Neural cell (in vitro differentiated cells): Measurements from ENCODE around the gene TMEM121. TPM values are rescaled to one million over a fixed set of nuclear protein-coding genes. Genes with fewer than 3 reads are reported as not detected.

ENCODE experiments used
- H2AFZ ChIP-seq: fragments of 200-600, 300-800 bp; sonication (generic), shearing (Covaris generic); 2 replicates; pipeline ENCODE4 v1.6.0; 2014; ENCODE audit warnings: low read depth, mild to moderate bottlenecking, antibody characterized with exemption, low read length, moderate library complexity
- H3F3A ChIP-seq: fragments of 200-600 bp; shearing (Covaris generic); 2 replicates; pipeline ENCODE4 v1.6.1; 2016; ENCODE audit warnings: mild to moderate bottlenecking, moderate library complexity, mixed read lengths, antibody characterized with exemption, low read length; ENCODE audit not compliant: insufficient read depth, poor library complexity, severe bottlenecking
- H3K27ac ChIP-seq: fragments of 200-600, 300-800 bp; sonication (generic), shearing (Covaris generic); 2 replicates; pipeline ENCODE4 v1.5.1; 2014; ENCODE audit warnings: mild to moderate bottlenecking, low read length, moderate library complexity
- H3K27me3 ChIP-seq: fragments of 300-800, 200-600 bp; sonication (generic), shearing (Covaris generic); 2 replicates; pipeline ENCODE4 v1.6.0; 2014; ENCODE audit warnings: mild to moderate bottlenecking, low read depth, low read length, moderate library complexity; ENCODE audit not compliant: insufficient read depth
- H3K36me3 ChIP-seq: fragments of 300-800, 200-600 bp; sonication (generic), shearing (Covaris generic); 2 replicates; pipeline ENCODE4 v1.5.1; 2014; ENCODE audit warnings: mild to moderate bottlenecking, antibody characterized with exemption, low read length, moderate library complexity; ENCODE audit not compliant: insufficient read depth
- H3K4me2 ChIP-seq: fragments of 300-800, 200-600 bp; sonication (generic), shearing (Covaris generic); 2 replicates; pipeline ENCODE4 v1.6.0; 2014; ENCODE audit warnings: mild to moderate bottlenecking, low read length
- H3K4me3 ChIP-seq: fragments of 300-800, 200-600 bp; sonication (generic), shearing (Covaris generic); 2 replicates; pipeline ENCODE4 v1.5.1; 2014; ENCODE audit warnings: mild to moderate bottlenecking, low read length, moderate library complexity
- H3K79me2 ChIP-seq: fragments of 200-600 bp; shearing (Covaris generic); replicated peaks from 2 replicates; pipeline ENCODE4 v1.6.0; 2014; ENCODE audit warnings: mild to moderate bottlenecking, low read length, moderate library complexity; ENCODE audit not compliant: insufficient read depth
- H3K9ac ChIP-seq: fragments of 300-800, 200-600 bp; sonication (generic), shearing (Covaris generic); 2 replicates; pipeline ENCODE4 v1.6.1; 2016; ENCODE audit warnings: mild to moderate bottlenecking, low read length, mixed read lengths
- H3K9me2 ChIP-seq: fragments of 200-600 bp; shearing (Covaris generic); 2 replicates; pipeline ENCODE4 v1.6.1; 2016; ENCODE audit warnings: mild to moderate bottlenecking, low read length, mixed read lengths; ENCODE audit not compliant: insufficient read depth
- H3K9me3 ChIP-seq: fragments of 200-600, 300-800 bp; sonication (generic), shearing (Covaris generic); 2 replicates; pipeline ENCODE4 v1.6.1; 2016; ENCODE audit warnings: mild to moderate bottlenecking, mixed run types, low read length, moderate library complexity, mixed read lengths
- H4K20me1 ChIP-seq: fragments of 200-600 bp; shearing (Covaris generic); 2 replicates; pipeline ENCODE4 v1.6.1; 2016; ENCODE audit warnings: mild to moderate bottlenecking, mixed run types; ENCODE audit not compliant: insufficient read depth
- CTCF ChIP-seq: fragments of 450-650 bp; IDR thresholded peaks from 2 replicates; pipeline ENCODE4 v1.5.1; 2014; ENCODE audit warnings: antibody characterized with exemption, mild to moderate bottlenecking, moderate library complexity; ENCODE audit not compliant: poor library complexity, severe bottlenecking
- EP300 ChIP-seq: fragments of 450-650 bp; conservative IDR thresholded peaks from 2 replicates; pipeline ENCODE4 v1.6.1; 2014; ENCODE audit warnings: antibody characterized with exemption, mild to moderate bottlenecking, moderate library complexity; ENCODE audit not compliant: poor library complexity, severe bottlenecking
- EZH2 ChIP-seq: fragments of 200-600, 300-800 bp; shearing (Covaris generic), sonication (generic); IDR thresholded peaks from 2 replicates; pipeline ENCODE4 v1.6.1; 2014; ENCODE audit warnings: antibody characterized with exemption, low read length, borderline replicate concordance, mild to moderate bottlenecking; ENCODE audit not compliant: insufficient read depth, poor library complexity, severe bottlenecking
- MXI1 ChIP-seq: fragments of 450-650 bp; conservative IDR thresholded peaks from 2 replicates; pipeline ENCODE4 v1.6.1; 2014; ENCODE audit warnings: antibody characterized with exemption, mild to moderate bottlenecking; ENCODE audit not compliant: poor library complexity, severe bottlenecking
- POLR2AphosphoS5 ChIP-seq: IDR thresholded peaks from 2 replicates; pipeline ENCODE4 v1.6.1; 2012
- RAD21 ChIP-seq: fragments of 450-650 bp; conservative IDR thresholded peaks from 2 replicates; pipeline ENCODE4 v1.6.1; 2014; ENCODE audit warnings: antibody characterized with exemption, mild to moderate bottlenecking, moderate library complexity
- SMC3 ChIP-seq: fragments of 450-650 bp; conservative IDR thresholded peaks from 2 replicates; pipeline ENCODE4 v1.6.1; 2014; ENCODE audit warnings: antibody characterized with exemption, mild to moderate bottlenecking, moderate library complexity; ENCODE audit not compliant: poor library complexity
- TAF1 ChIP-seq: IDR thresholded peaks from 2 replicates; pipeline ENCODE4 v1.6.1; 2012; ENCODE audit warnings: low read depth
- polyA plus RNA-seq: library from polyadenylated mRNA; depleted of rRNA; stranded (reverse); fragments of >200 nt; gene quantifications from 2 replicates; pipeline ENCODE4 v1.2.3, GENCODE V29; 2014
- TF ChIP-seq, protein P1 (sequence below): IDR thresholded peaks from 2 replicates; pipeline ENCODE4 v1.6.1; 2012; ENCODE audit warnings: borderline replicate concordance

Gene TMEM121
- polyA plus RNA-seq, 1 donor from 2014 or later, result 19.5 TPM

DNA sequence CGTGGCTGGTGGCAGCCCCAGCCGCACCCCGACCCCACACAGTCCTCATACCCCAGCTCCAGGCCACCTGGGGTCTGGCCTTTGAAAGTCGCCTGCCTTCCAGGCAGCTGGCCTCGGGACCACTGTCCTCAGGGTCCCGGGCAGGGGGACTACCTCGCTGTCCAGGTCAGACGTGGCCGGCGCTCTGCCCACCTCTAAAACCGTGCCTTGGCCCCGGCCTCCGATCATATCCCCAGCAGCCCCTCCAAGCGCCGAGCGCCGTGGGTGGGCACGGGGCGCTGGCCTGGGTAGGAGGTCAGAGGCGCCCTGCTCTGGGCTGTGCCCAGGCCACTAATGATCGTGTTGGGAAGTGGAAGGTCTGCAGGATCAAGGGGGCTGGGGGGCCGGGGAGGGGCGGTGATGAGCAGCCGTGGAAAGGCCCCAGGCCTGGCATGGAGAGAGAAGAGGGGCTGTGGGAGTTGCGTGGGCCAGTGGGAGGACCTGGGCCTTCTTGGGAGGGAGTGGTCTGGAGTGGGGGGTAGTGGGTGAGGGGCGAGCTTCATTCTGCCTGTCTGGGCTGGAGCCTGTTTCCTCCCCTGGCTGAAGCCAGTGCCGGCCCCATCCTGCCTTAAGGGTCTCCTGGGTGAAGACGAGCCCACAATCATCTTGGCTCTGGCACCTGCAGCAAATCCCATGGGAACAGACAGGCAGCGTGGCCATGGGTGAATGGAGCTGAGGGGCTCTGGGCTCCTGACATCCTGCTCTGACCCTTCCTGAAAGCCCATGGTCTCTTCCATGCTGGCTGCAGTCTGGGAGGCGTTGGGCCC is 4.9 kb downstream of the TMEM121 start:
- no peak for TF ChIP-seq RAD21
- TF ChIP-seq, protein P1, sequence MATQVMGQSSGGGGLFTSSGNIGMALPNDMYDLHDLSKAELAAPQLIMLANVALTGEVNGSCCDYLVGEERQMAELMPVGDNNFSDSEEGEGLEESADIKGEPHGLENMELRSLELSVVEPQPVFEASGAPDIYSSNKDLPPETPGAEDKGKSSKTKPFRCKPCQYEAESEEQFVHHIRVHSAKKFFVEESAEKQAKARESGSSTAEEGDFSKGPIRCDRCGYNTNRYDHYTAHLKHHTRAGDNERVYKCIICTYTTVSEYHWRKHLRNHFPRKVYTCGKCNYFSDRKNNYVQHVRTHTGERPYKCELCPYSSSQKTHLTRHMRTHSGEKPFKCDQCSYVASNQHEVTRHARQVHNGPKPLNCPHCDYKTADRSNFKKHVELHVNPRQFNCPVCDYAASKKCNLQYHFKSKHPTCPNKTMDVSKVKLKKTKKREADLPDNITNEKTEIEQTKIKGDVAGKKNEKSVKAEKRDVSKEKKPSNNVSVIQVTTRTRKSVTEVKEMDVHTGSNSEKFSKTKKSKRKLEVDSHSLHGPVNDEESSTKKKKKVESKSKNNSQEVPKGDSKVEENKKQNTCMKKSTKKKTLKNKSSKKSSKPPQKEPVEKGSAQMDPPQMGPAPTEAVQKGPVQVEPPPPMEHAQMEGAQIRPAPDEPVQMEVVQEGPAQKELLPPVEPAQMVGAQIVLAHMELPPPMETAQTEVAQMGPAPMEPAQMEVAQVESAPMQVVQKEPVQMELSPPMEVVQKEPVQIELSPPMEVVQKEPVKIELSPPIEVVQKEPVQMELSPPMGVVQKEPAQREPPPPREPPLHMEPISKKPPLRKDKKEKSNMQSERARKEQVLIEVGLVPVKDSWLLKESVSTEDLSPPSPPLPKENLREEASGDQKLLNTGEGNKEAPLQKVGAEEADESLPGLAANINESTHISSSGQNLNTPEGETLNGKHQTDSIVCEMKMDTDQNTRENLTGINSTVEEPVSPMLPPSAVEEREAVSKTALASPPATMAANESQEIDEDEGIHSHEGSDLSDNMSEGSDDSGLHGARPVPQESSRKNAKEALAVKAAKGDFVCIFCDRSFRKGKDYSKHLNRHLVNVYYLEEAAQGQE, result no peak
- TF ChIP-seq EP300, result no peak
- no peak for TF ChIP-seq SMC3
- no peak for TF ChIP-seq EZH2
- no peak for TF ChIP-seq MXI1
- no peak for TF ChIP-seq POLR2AphosphoS5
- no peak for TF ChIP-seq TAF1
- Histone ChIP-seq H3K9me2 (no peaks in the 10 kb centered on the region), H3K4me3 (no peak overlapping the region), H3K27me3 (no peaks in the 10 kb centered on the region), H2AFZ (no peak overlapping the region), H3K27ac (no peak overlapping the region), H3K9ac (no peak overlapping the region), H3K4me2 (no peak overlapping the region), H3K9me3 (no peaks in the 10 kb centered on the region), H4K20me1 (no peaks in the 10 kb centered on the region), H3K79me2 (no peaks in the 10 kb centered on the region), H3F3A (no peaks in the 10 kb centered on the region), H3K36me3 (no peaks in the 10 kb centered on the region)

- H3K27me3 ChIP-seq, result no peaks in the 10 kb centered on the region
- H3K36me3 ChIP-seq, result no peaks in the 10 kb centered on the region
- no peak overlapping the region for H3K27ac ChIP-seq
- H3K9me3 ChIP-seq, result no peaks in the 10 kb centered on the region
- H3K79me2 ChIP-seq, result no peaks in the 10 kb centered on the region
- no peak overlapping the region for H3K9ac ChIP-seq
- no peak overlapping the region for H3K4me3 ChIP-seq
- no peak overlapping the region for H2AFZ ChIP-seq
- TF ChIP-seq CTCF, result no peak
- no peak for TF ChIP-seq MXI1
- TF ChIP-seq RAD21, result no peak
- no peak for TF ChIP-seq TAF1
- no peak for TF ChIP-seq POLR2AphosphoS5
- TF ChIP-seq, protein P1, result no peak
- TF ChIP-seq EP300, result no peak
- no peak for TF ChIP-seq SMC3
- TF ChIP-seq EZH2, result no peak
- H3K4me2 ChIP-seq, result no peak overlapping the region
- no peaks in the 10 kb centered on the region for H3F3A ChIP-seq
- H3K9me2 ChIP-seq, result no peaks in the 10 kb centered on the region
- no peaks in the 10 kb centered on the region for H4K20me1 ChIP-seq
Observed at GRCh38 chr14:105531894-105532623, 5.7 kb downstream of the TMEM121 start.
